MG63 (cell line): ENCODE data around the gene CD74. TPM values are rescaled to one million over a fixed set of nuclear protein-coding genes. Genes with fewer than 3 reads are reported as not detected.

Experiments
- DNase-seq: peaks from one replicate; pipeline ENCODE4 v3.0.0-alpha.2; 2020
- H3K27me3 ChIP-seq: fragments of 250-450 bp; sonication (Bioruptor Pico); 2 replicates; pipeline ENCODE4 v1.5.1; 2020; ENCODE audit warnings: mild to moderate bottlenecking, moderate library complexity
- H3K36me3 ChIP-seq: fragments of 250-450 bp; sonication (Bioruptor Pico); 2 replicates; pipeline ENCODE4 v1.5.1; 2020; ENCODE audit warnings: mild to moderate bottlenecking, moderate library complexity
- H3K4me3 ChIP-seq: fragments of 250-450 bp; sonication (Bioruptor Pico); 2 replicates; pipeline ENCODE4 v1.5.1; 2020; ENCODE audit warnings: mild to moderate bottlenecking, moderate library complexity
- H3K9me3 ChIP-seq: fragments of 250-450 bp; sonication (Bioruptor Pico); 2 replicates; pipeline ENCODE4 v1.5.1; 2020; ENCODE audit warnings: mild to moderate bottlenecking, moderate library complexity
- total RNA-seq: library from RNA; depleted of rRNA; stranded (reverse); fragments of >200 nt; shearing (Covaris generic); gene quantifications from 2 replicates; pipeline ENCODE4 v1.2.3, GENCODE V29; 2014; ENCODE audit warnings: low replicate concordance

Gene CD74
- total RNA-seq, 1 experiment from 2014 or later: not detected

- Histone ChIP-seq H3K36me3 (peaks cover 33% of the 10 kb centered on the region), H3K27me3 (no peaks in the 10 kb centered on the region), H3K4me3 (no peak overlapping the region), H3K9me3 (no peaks in the 10 kb centered on the region)
- DNase-seq: no peak
Observed at GRCh38 chr5:150404535-150404934, 8.2 kb downstream of the CD74 start.

GRCh38 chr5:150404121-150404520 lies 8.6 kb downstream of the CD74 start:
- no peak overlapping the region for H3K4me3 ChIP-seq
- no peaks in the 10 kb centered on the region for H3K9me3 ChIP-seq
- DNase-seq: no peak
- peaks cover 37% of the 10 kb centered on the region for H3K36me3 ChIP-seq
- no peaks in the 10 kb centered on the region for H3K27me3 ChIP-seq

- no peaks in the 10 kb centered on the region for H3K9me3 ChIP-seq
- no peak for DNase-seq
Observed at GRCh38 chr5:150402901-150403342, 9.8 kb downstream of the CD74 start.

GRCh38 chr5:150402229-150402773 lies 10.4 kb downstream of the CD74 start:
- Histone ChIP-seq H3K9me3 (no peaks in the 10 kb centered on the region), H3K36me3 (peaks cover 55% of the 10 kb centered on the region), H3K27me3 (no peaks in the 10 kb centered on the region), H3K4me3 (no peak overlapping the region)
- DNase-seq: no peak

More at GRCh38 chr5:150402901-150403342, 9.8 kb downstream of the CD74 start:
- Histone ChIP-seq H3K4me3 (no peak overlapping the region), H3K36me3 (peaks cover 49% of the 10 kb centered on the region), H3K27me3 (no peaks in the 10 kb centered on the region)

GRCh38 chr5:150401376-150402228 lies 11.1 kb downstream of the CD74 start:
- Histone ChIP-seq H3K27me3 (no peaks in the 10 kb centered on the region), H3K36me3 (peaks cover 60% of the 10 kb centered on the region), H3K9me3 (no peaks in the 10 kb centered on the region), H3K4me3 (no peak overlapping the region)
- DNase-seq: no peak

- Histone ChIP-seq H3K9me3 (no peaks in the 10 kb centered on the region), H3K36me3 (peaks cover 65% of the 10 kb centered on the region), H3K4me3 (no peak overlapping the region), H3K27me3 (no peaks in the 10 kb centered on the region)
- DNase-seq: no peak
Observed at GRCh38 chr5:150401076-150401375, 11.7 kb downstream of the CD74 start.

GRCh38 chr5:150400316-150401075 lies 12.2 kb downstream of the CD74 start:
- DNase-seq: no peak
- no peaks in the 10 kb centered on the region for H3K27me3 ChIP-seq
- peaks cover 71% of the 10 kb centered on the region for H3K36me3 ChIP-seq

GRCh38 chr5:150399524-150400211 lies 13.0 kb downstream of the CD74 start:
- peaks cover 78% of the 10 kb centered on the region for H3K36me3 ChIP-seq
- no peaks in the 10 kb centered on the region for H3K27me3 ChIP-seq
- no peaks in the 10 kb centered on the region for H3K9me3 ChIP-seq
- H3K4me3 ChIP-seq: no peak overlapping the region
- no peak for DNase-seq

More at GRCh38 chr5:150400316-150401075, 12.2 kb downstream of the CD74 start:
- Histone ChIP-seq H3K4me3 (no peak overlapping the region), H3K9me3 (no peaks in the 10 kb centered on the region)

- Histone ChIP-seq H3K36me3 (peaks cover 84% of the 10 kb centered on the region), H3K9me3 (no peaks in the 10 kb centered on the region), H3K4me3 (no peak overlapping the region), H3K27me3 (no peaks in the 10 kb centered on the region)
- no peak for DNase-seq
Observed at GRCh38 chr5:150398722-150399523, 13.8 kb downstream of the CD74 start.

GRCh38 chr5:150397782-150398721 lies 14.7 kb downstream of the CD74 start:
- Histone ChIP-seq H3K4me3 (no peak overlapping the region), H3K36me3 (peaks cover 87% of the 10 kb centered on the region), H3K9me3 (no peaks in the 10 kb centered on the region), H3K27me3 (no peaks in the 10 kb centered on the region)
- no peak for DNase-seq

- Histone ChIP-seq H3K4me3 (no peak overlapping the region), H3K27me3 (no peaks in the 10 kb centered on the region), H3K36me3 (peaks cover 87% of the 10 kb centered on the region), H3K9me3 (no peaks in the 10 kb centered on the region)
- DNase-seq: no peak
Observed at GRCh38 chr5:150397146-150397781, 15.4 kb downstream of the CD74 start.

GRCh38 chr5:150396267-150396666 lies 16.4 kb downstream of the CD74 start:
- Histone ChIP-seq H3K36me3 (peaks cover 92% of the 10 kb centered on the region), H3K27me3 (no peaks in the 10 kb centered on the region), H3K9me3 (no peaks in the 10 kb centered on the region), H3K4me3 (no peak overlapping the region)
- no peak for DNase-seq

- Histone ChIP-seq H3K9me3 (no peaks in the 10 kb centered on the region), H3K4me3 (no peak overlapping the region), H3K27me3 (no peaks in the 10 kb centered on the region), H3K36me3 (peaks cover 93% of the 10 kb centered on the region)
- no peak for DNase-seq
Observed at GRCh38 chr5:150395688-150395975, 17.1 kb downstream of the CD74 start.

- Histone ChIP-seq H3K36me3 (peaks cover 91% of the 10 kb centered on the region), H3K9me3 (no peaks in the 10 kb centered on the region), H3K4me3 (no peak overlapping the region), H3K27me3 (no peaks in the 10 kb centered on the region)
- DNase-seq: no peak
Observed at GRCh38 chr5:150394912-150395687, 17.6 kb downstream of the CD74 start.
